Kidney epithelial cell (primary cell): ENCODE results near the gene HYI. TPM values are rescaled to one million over a fixed set of nuclear protein-coding genes. Genes with fewer than 3 reads are reported as not detected.

Experiments
- DNase-seq: peaks from one replicate; pipeline ENCODE4 v3.0.0-alpha.2; 2010; ENCODE audit warnings: low read depth
- H3K27me3 ChIP-seq: 2 replicates; pipeline ENCODE4 v1.6.0; 2011; ENCODE audit warnings: low read length; ENCODE audit not compliant: control insufficient read depth, insufficient read depth
- H3K36me3 ChIP-seq: 2 replicates; pipeline ENCODE4 v1.5.1; 2011; ENCODE audit warnings: low read length; ENCODE audit not compliant: control insufficient read depth, insufficient read depth
- H3K4me3 ChIP-seq: 2 replicates; pipeline ENCODE4 v1.5.1; 2011; ENCODE audit warnings: low read depth, mild to moderate bottlenecking, control low read depth, low read length
- total RNA-seq: library from RNA; depleted of rRNA; stranded (reverse); fragments of >200 nt; gene quantifications from 2 replicates; pipeline ENCODE4 v1.2.3, GENCODE V29; 2015
- TF ChIP-seq, protein P1 (sequence below): IDR thresholded peaks from 2 replicates; pipeline ENCODE4 v1.5.1; 2011; ENCODE audit warnings: mild to moderate bottlenecking, moderate library complexity, low read length, control low read depth, inconsistent platforms; ENCODE audit not compliant: insufficient read depth, poor library complexity, severe bottlenecking

Gene HYI
- total RNA-seq, 1 donor from 2014 or later = 133 TPM

DNA sequence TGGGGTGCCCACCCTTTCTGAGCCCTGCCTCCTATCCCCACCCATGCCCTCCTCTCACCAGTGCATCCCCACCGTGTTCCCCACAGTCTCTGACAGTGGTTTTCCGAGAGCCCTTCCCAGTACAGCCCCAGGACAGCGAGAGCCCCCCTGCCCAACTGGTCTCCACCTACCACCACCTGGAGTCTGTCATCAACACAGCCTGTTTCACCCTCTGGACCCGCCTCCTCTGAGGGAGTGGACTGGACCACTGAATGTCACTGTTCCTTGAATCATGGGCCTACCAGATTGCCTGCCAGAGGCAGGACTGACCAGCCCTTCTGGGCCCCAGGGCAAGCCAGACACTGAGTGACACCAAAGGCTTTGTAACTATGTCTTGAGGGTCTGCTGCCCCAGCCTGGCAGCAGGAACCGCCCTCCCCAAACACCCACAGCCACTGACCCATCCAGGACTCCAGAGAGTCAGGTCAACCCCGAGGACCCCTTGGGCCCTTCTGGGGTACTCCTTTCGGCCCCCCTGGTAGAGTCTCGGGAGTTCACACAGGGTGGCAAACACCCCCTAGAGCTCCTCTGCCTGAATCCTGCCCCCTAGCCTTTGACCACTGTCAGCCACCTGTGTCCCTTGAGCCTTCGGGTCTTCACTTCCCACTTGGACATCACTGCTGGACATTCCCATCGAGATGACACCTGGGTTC is 3.3 kb downstream of the HYI start:
- no peaks in the 10 kb centered on the region for H3K27me3 ChIP-seq
- TF ChIP-seq, protein P1, sequence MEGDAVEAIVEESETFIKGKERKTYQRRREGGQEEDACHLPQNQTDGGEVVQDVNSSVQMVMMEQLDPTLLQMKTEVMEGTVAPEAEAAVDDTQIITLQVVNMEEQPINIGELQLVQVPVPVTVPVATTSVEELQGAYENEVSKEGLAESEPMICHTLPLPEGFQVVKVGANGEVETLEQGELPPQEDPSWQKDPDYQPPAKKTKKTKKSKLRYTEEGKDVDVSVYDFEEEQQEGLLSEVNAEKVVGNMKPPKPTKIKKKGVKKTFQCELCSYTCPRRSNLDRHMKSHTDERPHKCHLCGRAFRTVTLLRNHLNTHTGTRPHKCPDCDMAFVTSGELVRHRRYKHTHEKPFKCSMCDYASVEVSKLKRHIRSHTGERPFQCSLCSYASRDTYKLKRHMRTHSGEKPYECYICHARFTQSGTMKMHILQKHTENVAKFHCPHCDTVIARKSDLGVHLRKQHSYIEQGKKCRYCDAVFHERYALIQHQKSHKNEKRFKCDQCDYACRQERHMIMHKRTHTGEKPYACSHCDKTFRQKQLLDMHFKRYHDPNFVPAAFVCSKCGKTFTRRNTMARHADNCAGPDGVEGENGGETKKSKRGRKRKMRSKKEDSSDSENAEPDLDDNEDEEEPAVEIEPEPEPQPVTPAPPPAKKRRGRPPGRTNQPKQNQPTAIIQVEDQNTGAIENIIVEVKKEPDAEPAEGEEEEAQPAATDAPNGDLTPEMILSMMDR = no peak
- H3K4me3 ChIP-seq = no peak overlapping the region
- peaks cover 5% of the 10 kb centered on the region for H3K36me3 ChIP-seq
- no peak for DNase-seq

DNA sequence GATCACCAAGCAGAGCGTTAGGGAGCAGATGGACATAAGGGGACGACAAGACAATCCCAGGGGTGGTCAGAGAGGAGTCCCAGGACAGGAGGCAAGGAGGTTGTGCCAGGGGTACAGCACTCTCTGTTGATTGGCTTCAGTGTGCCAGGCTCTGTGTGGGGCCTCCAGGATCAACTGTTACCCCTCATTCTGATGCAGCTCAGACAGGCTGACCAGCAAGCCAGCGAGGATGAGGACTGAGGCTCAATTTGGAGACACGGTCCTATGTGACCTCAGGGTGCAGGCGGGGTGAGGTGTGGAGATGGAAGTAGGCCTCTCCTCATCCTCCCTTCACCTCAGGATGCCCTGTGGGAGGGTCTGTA is 4.0 kb downstream of the HYI start:
- H3K4me3 ChIP-seq = no peak overlapping the region
- no peaks in the 10 kb centered on the region for H3K27me3 ChIP-seq
- DNase-seq = no peak
- peaks cover 5% of the 10 kb centered on the region for H3K36me3 ChIP-seq
- TF ChIP-seq, protein P1 = no peak

DNA sequence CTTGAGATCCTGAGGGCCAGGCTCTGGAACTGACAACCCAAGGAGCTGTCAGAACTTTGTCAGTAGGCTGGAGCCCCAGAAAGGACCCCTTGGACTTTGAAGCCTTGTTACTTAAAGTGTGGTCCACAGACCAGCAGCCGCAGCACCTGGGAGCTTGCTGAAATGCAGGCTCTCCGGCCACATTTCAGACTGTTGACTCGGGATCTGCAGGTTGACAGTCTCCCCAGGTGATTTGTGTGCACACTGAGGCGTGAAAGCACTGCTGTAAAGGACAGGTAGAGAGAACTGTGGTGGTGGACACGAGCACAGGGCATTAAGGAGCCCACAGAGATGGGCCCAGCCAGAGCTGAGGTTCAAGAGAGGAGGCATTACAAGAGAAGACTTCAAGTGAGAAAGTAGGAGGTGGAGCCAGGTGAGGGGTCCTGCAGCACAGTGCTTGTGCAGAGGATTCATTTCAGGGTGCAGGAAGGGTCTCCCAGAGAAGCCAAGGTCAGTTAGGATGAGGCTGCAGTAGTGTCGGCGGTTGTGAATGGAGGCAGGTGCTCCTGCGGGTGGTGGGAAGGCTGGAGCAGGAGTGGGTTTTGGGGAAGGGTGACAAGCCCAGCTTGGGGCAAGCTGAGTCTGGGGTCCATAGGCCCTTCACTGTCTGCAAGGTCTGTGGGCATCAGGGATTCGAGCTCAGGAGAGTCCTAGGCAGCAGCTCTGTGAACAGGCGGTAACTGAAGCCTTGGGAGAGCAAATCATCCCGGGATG is 4.6 kb downstream of the HYI start:
- no peak for DNase-seq
- TF ChIP-seq, protein P1 = no peak
- Histone ChIP-seq H3K36me3 (peaks cover 5% of the 10 kb centered on the region), H3K27me3 (no peaks in the 10 kb centered on the region), H3K4me3 (no peak overlapping the region)

DNA sequence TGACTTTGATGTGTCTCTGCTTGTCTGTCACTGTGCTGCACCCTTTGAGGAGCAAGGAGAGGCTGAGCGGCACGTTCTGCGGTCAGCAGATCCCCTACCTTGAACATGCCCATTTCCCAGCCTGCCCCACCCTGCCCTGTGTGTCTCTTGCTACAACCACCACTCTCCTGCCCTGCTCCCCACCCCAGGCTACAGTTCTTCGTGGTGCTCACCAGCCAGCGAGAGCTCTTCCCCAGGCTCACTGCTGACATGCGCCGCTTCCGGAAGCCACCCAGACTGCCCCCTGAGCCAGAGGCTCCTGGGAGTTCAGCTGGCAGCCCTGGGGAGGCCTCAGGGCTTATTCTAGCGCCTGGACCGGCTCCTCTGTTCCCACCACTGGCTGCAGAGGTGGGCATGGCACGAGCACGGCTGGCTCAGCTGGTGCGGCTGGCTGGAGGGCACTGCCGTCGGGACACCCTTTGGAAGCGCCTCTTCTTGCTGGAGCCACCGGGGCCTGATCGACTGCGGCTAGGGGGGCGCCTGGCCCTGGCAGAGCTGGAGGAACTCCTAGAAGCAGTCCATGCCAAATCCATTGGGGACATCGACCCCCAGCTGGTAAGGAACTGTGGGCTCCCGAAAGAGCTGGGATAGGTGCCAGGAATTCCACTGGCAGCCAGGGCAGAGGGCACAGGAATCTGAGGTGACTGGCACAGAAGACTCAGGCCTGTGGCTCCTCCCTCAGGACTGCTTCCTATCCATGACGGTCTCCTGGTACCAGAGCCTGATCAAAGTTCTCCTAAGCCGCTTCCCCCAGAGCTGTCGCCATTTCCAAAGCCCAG is 5.6 kb downstream of the HYI start:
- Histone ChIP-seq H3K36me3 (peaks cover 5% of the 10 kb centered on the region), H3K27me3 (no peaks in the 10 kb centered on the region), H3K4me3 (no peak overlapping the region)
- TF ChIP-seq, protein P1 = no peak
- DNase-seq = no peak

DNA sequence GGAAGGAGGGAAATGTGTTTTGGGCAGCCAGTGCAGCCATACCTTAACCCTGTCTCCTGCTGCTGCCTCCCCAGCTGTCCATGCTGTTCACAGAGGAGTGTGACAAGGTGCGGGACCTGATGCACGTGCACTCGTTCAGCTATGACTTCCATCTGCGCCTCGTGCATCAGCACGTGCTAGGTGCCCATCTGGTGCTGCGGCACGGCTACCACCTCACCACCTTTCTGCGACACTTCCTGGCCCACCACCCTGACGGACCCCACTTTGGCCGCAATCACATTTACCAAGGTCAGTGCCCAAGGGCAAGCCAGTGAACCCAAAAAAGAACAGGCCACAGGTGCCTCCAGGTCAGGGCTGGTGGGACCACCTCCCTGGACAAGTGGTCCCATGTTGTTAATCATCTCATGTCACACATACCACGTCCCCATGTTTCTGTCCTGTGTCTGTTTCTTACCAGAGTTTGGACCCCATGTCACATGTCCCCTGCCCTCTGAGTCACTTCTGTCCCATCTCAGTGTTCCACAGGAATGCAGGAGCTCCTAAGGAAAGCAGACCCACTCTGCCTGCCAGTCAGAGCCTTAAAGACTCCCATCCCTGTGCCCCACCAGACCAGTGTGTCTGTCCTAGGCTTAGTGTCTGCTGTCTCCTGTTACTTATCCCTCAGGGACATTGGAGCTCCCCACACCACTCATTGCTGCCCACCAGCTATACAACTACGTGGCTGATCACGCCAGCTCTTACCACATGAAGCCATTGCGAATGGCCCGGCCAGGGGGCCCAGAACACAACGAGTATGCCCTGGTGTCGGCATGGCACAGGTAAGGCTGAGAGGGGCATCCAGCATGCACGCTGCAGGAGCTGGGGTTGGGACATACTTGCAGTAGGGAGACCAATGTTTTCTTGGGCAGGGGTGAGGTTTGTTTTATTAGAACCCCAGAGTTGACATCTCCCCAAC is 6.6 kb downstream of the HYI start:
- no peaks in the 10 kb centered on the region for H3K27me3 ChIP-seq
- TF ChIP-seq, protein P1 = no peak
- no peak overlapping the region for H3K4me3 ChIP-seq
- no peak for DNase-seq
- peaks cover 5% of the 10 kb centered on the region for H3K36me3 ChIP-seq
